BJ (cell line): ENCODE results near the gene CUL4A. TPM values are rescaled to one million over a fixed set of nuclear protein-coding genes. Genes with fewer than 3 reads are reported as not detected.

Source experiments
- CTCF ChIA-PET: fragments of 350-600 bp; formaldehyde crosslinking; extraction: SDS; loops from one replicate; lab custom pipeline; 2021; ENCODE audit warnings: antibody characterized with exemption, inconsistent platforms; lab: Yijun Ruan, JAX
- POLR2A ChIA-PET: fragments of 300-600 bp; sonication (Branson Sonifier 250); formaldehyde crosslinking; extraction: SDS; loops from one replicate; lab custom pipeline; 2021; ENCODE audit warnings: antibody characterized with exemption; lab: Charles Lee
- DNase-seq: peaks from one replicate; pipeline ENCODE4 v3.0.0-alpha.2; 2011; ENCODE audit warnings: low read depth
- H3K27me3 ChIP-seq: 2 replicates; pipeline ENCODE4 v1.6.0; 2011; ENCODE audit warnings: low read length; ENCODE audit not compliant: control insufficient read depth, insufficient read depth
- H3K36me3 ChIP-seq: 2 replicates; pipeline ENCODE4 v1.5.1; 2011; ENCODE audit warnings: low read length; ENCODE audit not compliant: control insufficient read depth, insufficient read depth
- H3K4me3 ChIP-seq: 2 replicates; pipeline ENCODE4 v1.5.1; 2011; ENCODE audit warnings: low read depth, mild to moderate bottlenecking, control low read depth, low read length
- CTCF ChIP-seq: IDR thresholded peaks from 2 replicates; pipeline ENCODE4 v1.5.1; 2011; ENCODE audit warnings: low read depth, mild to moderate bottlenecking, control low read depth, inconsistent platforms, low read length, moderate library complexity; ENCODE audit not compliant: insufficient read depth
- polyA plus RNA-seq: library from polyadenylated mRNA; depleted of rRNA; stranded (reverse); fragments of >200 nt; gene quantifications from 2 replicates; pipeline ENCODE4 v1.2.3, GENCODE V29; 2011

The CUL4A gene
- polyA plus RNA-seq, 1 experiment = 67.1 TPM

- no peak for DNase-seq
- peaks cover 14% of the 10 kb centered on the region for H3K36me3 ChIP-seq
- CTCF ChIA-PET = no interaction called here
- H3K27me3 ChIP-seq = no peaks in the 10 kb centered on the region
- POLR2A ChIA-PET = no interaction called here
- TF ChIP-seq CTCF = no peak
- no peak overlapping the region for H3K4me3 ChIP-seq
Measured at GRCh38 chr13:113167575-113167974, 41.8 kb upstream of the CUL4A start.

GRCh38 chr13:113168211-113168610 is 41.2 kb upstream of the CUL4A start:
- no peak for TF ChIP-seq CTCF
- DNase-seq = no peak
- Histone ChIP-seq H3K4me3 (no peak overlapping the region), H3K27me3 (no peaks in the 10 kb centered on the region), H3K36me3 (peaks cover 19% of the 10 kb centered on the region)
- POLR2A ChIA-PET = no interaction called here
- CTCF ChIA-PET = no interaction called here

- H3K4me3 ChIP-seq = no peak overlapping the region
- H3K36me3 ChIP-seq = peaks cover 19% of the 10 kb centered on the region
- ChIA-PET CTCF (interaction anchor here (0.7 to 1.8 kb wide), 3 partner anchors 10 to 33 kb away, joined by 3 to 5 read pairs (median 3); no protein-coding TSS in a partner anchor), POLR2A (no interaction called here)
- no peak for TF ChIP-seq CTCF
- H3K27me3 ChIP-seq = no peaks in the 10 kb centered on the region
- no peak for DNase-seq
Measured at GRCh38 chr13:113169277-113170272, 39.8 kb upstream of the CUL4A start.

GRCh38 chr13:113170511-113170910 is 38.9 kb upstream of the CUL4A start:
- Histone ChIP-seq H3K27me3 (no peaks in the 10 kb centered on the region), H3K36me3 (peaks cover 23% of the 10 kb centered on the region), H3K4me3 (no peak overlapping the region)
- no peak for DNase-seq
- ChIA-PET CTCF (interaction anchor here (1.8 kb wide), 1 partner anchor 9 kb away, joined by 5 read pairs; no protein-coding TSS in a partner anchor), POLR2A (no interaction called here)
- no peak for TF ChIP-seq CTCF

GRCh38 chr13:113171250-113172125 is 37.9 kb upstream of the CUL4A start:
- peaks cover 26% of the 10 kb centered on the region for H3K36me3 ChIP-seq
- H3K4me3 ChIP-seq = no peak overlapping the region
- no peak for TF ChIP-seq CTCF
- H3K27me3 ChIP-seq = no peaks in the 10 kb centered on the region
- POLR2A ChIA-PET = no interaction called here
- no peak for DNase-seq
- CTCF ChIA-PET = no interaction called here
